ENCODE results near the gene TRIM75. TPM values are rescaled to one million over a fixed set of nuclear protein-coding genes. Genes with fewer than 3 reads are reported as not detected.

Gene TRIM75
- total RNA-seq = not detected in 2 replicates

GRCh38 chr4:165053645-165054044, at the start of gene TRIM75:
TSS of gene TRIM75 (plus strand) at chr4:165053866. CDS start at chr4:165059148, 5,282 bp downstream.

DNA sequence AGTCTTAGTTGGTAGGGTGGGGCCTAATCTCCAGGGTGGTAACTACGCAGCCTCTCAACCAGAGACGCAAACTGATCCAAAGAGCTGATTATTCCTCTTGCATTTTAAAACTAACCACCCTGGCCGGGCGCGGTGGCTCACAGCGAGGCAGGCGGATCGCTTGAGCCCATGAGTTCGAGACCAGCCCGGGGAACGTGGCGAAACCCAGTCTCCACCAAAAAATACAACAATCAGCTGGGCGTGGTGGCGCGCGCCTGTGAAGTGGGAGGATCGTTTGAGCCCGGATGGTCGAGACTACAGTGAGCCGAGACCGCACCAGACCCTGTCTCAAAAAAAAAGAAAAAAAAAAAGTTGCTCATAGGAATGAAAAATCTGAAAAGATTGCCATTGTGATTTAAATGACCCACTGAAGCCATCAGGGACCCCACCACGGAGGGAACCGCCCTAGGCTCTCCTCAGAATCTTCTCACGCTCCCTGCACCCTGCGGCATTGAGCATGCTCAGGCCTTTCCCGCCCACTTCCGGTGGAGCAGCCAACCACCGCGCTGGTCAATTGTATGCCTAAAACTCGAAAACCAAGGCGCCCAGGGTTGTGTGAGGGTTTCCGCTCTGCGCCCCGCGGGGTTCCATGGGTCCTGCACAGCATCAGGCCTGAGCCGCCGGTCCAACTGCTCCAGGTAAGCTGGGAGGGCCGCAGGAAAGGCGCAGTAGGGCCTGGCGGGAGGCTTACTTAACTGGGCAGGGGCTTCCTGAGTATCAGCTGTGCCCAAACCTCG, 22.0 kb upstream of the TRIM75 start, which contains the start of gene TRIM60:
TSS of gene TRIM60 (plus strand) at position 564 of the 776 bp plus-strand sequence. CDS start 8,074 bp downstream, outside the sequence.

Other genes starting within 250 kb of the TRIM75 start
- not detected in 2 replicates for gene APELA, start 176.7 kb upstream of the TRIM75 start, total RNA-seq
- 3.0 and 6.8 TPM in 2 replicates for gene TRIM61, start 76.2 kb upstream of the TRIM75 start, total RNA-seq
- gene TRIM60, start 21.9 kb upstream of the TRIM75 start, total RNA-seq = not detected in 2 replicates
- gene TMEM192, start 59.0 kb downstream of the TRIM75 start, total RNA-seq = 4.8 and 9.1 TPM in 2 replicates
- gene KLHL2, start 153.7 kb downstream of the TRIM75 start, total RNA-seq = 18.1 and 24.3 TPM in 2 replicates